GM19438 (cell line): ENCODE data around the gene GIMAP5.
"Not testable (repeated sequence)": the region's sequence is repeated elsewhere in the genome, so short reads cannot be mapped to it uniquely, and the experiment has no call there.

Experiments used
- ATAC-seq: cut with Tn5 transposase; IDR thresholded peaks from one replicate; pipeline ENCODE4 v1.9.1; 2021; ENCODE audit warnings: low read depth; ENCODE audit not compliant: unreplicated experiment

The GIMAP5 gene

DNA sequence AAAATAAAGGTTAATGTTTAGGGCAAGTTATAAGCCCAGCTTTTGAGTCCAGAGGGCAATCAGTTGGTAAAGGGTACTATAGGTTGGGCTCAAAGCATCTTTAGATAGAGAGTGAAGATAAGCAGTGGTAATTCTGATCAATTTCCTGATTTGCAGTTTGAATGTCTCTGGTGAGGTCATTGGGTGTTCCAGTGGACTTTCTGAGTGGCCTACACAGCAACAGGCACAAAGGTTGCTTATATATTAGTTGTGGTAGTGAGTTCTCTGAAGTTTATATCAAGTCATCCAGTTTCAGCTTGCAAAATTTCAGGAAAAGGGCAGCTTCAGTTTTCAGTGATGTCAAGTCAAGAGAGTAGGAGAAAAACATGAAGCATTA is 29.1 kb downstream of the GIMAP5 start:
- ATAC-seq: no peak

DNA sequence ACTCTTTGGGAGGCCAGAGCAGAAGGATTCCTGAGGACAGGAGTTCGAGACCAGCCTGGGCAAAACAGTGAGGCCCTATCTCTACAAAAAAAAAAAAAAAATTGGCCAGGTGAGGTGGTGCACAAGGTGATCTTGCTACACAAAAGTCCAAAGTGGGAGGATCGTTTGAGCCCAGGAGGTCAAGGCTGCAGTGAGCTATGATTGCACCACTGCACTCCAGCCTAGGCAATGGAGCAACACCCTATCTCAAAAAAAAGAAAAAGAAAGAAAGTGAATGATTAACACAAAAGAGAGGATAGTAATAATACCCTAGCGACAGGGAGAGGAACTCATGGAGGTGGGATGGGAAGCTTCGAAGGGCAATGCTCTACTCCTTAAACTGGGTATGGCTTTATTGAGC is 32.5 kb downstream of the GIMAP5 start:
- ATAC-seq: no peak

DNA sequence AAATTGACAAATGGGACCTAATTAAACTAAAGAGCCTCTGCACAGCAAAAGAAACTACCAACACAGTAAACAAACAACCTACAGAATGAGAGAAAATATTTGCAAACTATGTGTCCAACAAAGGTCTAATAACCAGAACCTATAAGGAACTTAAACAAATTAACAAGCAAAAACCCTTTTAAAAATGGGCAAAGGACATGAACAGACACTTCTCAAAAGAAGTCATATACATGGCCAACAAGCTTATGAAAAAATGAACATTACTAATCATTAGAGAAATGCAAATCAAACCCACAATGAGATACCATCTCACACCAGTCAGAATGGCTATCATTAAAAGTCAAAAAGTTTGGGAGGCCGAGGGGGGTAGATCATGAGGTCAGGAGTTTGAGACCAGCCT is 36.9 kb downstream of the GIMAP5 start:
- not testable (repeated sequence) for ATAC-seq

DNA sequence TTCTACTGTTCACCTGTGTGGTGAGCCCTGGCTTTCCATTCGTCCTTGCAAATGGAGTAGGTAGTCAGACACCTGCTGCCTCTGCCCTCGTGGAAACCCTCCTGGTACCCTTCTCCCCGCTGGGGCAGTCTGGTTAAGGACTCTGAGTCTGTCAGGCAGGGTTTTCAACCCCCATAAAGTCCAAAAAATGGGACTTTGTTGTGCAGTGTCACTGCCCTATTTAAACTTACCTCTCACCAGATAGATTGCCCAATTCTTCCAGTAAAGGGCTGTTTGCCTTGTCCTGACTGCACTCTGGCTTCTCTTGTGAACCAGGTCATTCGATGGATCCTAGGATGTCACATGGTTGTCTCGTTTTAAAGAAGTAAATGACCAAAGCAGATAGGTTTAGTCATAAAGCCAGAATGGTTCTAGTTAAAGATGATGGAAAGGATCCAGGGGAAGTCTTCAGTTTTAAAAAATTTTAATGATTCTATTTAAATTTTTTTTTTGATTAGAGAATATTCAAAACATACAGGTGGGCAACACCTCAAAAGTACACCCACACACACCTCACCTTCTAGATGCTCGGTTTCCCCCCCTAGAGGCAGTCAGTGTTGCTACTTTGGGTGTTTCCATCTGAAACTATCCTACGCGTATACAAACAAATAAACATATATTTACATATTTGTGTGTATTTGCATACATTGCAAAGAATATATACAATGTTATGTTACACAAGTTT is 41.0 kb downstream of the GIMAP5 start:
- ATAC-seq: no peak

DNA sequence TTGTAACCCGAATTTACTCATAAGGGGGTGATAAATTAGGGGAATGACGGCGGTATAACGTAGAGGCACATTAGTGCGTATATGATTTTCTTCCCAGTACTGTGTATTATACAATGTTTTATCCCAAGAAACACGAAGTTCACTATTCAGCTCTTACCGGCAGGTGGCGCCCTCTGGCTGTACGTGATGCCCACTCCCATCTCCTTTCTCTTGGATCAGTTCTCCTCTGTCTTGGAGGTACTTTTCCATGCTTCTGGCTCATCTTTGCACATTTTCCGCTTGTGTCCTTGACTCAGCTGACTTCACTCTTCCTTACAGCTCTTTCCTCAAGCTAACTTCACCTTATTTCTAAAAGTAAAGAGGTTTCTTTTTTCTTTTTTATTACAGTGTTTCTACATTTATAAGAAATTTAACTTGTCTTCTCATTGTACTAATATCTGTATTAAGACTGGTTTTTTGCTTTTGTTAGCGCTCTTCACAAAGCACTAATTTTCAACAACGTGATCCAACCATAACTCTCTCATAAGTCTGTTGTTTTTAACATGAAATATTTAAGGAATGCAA is 41.6 kb downstream of the GIMAP5 start:
- no peak for ATAC-seq

DNA sequence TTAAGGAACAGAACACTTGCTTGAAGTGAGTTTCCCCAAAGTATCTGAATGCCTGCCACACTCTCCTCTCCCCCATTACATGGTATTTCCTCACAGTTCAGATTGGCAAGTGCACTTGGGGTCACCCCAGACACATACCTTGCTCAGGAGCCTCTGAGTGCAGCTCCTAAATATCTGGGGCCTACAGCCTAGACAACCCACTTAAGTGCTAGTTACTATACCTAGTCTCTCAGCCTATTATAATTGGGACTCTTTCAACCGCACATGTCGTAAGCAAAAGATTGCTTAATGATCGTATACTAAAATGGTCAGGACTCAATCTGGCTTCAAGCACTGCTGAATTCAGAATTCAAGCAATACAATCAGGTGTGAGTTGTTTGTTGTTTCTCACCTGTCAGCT is 43.1 kb downstream of the GIMAP5 start:
- ATAC-seq: no peak

DNA sequence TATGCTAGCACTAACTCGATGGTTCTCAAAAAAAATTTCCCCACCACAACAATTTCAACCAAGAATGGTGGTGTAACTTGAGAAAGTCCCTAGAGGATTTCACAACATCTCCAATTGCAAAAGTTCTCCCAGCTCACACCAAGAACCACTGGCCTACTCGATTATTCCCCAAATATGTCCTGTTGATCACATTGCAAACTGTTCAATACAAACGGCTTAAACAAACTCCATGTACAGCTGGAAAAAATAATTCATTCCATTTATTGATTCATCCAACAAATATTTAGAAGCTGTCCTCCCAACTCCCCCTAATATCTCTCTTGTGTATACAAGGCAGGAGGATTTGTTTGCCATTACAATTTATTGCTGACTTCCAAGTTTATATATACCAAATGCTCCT is 43.9 kb downstream of the GIMAP5 start:
- ATAC-seq: no peak

DNA sequence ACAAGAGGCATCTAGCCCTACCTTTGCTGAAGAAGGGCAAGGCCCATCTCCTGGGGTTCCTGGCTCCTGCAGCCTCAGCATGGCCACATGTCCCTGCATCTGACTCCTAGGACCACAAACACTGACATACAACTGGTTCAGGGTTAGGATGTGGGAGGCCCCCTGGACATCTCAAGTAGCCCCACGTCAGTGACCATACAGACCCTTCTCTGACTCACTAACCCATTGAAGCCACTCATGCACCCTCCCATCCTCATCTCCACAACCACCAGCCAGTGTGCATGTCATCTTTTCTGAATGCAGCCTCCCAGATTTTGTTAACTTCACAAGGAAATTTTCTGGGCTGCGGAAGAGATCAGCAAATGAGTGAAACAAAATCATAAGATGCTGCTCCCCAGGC is 44.7 kb downstream of the GIMAP5 start:
- no peak for ATAC-seq

DNA sequence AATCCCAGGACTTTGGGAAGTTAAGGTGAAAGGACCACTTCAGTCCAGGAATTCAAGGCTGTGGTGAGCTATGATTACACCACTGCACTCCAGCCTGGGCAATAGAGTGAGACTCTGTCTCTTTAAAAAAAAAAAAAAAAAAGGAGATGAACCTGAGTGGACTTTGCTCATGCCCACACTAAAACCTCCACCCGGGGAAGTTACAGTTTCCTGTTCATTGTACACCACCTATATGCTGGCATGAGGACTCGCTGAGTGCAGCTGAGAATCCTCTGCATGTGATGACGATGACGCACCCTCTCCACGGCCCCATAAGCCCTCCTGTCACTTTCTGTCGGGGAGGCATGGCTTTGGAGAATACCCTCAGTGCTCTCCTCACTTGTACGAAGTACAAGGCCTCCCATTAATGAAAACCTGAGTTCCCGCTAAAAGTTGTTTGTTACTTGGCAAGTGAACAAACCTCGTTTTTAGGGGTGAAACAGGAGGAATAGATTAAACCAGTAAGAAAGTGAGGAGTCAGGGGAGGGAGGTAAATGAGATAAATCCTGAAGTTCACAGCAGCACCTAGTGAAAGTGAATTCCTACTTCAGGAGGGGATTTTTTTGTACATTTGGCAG is 47.0 kb downstream of the GIMAP5 start:
- no peak for ATAC-seq

DNA sequence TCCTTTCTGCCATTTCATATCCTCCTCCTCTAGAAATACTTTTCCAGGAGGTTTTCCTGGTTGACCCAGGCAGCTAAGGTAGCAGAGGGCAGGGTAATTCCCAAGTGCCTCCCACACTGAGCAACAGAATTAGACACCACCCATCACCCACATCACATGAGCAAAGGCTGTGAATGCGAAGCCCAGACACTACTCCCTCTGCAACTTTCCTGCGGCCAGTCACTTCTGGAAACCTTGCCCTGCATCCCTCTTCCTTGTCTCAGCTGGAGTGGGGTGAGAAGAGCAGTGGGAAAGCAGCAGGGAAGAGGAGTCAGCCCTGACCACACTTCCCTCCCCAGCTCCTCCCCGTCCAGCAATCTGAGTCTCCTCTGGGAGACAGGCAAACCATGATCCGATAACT is 47.7 kb downstream of the GIMAP5 start:
- ATAC-seq: no peak

DNA sequence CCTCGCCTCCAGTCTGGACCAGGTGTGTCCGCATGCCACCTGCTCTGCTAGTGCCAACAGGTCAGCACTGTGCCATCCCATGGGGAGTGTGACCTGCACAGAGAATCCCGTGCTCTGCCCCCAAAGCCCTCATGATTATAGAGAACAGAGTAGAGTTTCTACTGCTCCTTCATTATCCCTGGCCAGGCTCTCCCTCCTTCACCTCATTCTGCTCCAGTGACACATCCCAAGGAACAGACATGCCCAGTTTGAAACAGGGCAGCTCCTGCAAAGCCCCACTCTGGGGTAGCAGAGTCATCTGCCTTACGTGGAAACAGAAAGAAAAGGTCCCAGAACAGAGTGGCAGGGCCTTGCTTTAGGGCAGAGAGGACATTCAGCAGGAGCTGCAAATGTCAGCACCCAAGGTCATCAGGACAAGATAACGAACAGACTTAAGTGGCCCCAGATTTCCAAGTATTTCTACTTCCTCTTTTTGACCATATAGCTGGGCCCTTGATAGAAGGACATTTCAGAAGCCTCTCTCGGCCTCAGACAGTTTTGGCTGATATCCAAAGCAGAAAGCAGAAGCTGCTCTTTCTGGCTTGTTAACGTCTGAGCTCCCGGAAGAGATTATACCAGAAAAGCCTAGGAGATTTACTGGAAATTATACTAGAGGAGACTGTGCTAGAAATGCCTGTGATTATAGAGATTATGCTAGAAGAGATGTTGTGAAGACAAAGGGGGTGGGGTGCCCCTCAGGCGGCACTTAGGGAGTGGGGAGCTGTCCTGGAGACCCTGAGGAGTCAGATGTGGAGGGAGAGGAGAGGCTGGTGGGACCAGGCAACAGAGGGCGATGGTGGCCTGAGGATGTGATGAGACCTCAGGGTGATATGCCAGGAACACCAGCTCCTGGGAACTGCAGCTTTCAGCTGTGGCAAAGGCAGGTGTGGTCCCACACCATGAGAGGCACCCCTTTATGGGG is 50.4 kb downstream of the GIMAP5 start:
- ATAC-seq: no peak

DNA sequence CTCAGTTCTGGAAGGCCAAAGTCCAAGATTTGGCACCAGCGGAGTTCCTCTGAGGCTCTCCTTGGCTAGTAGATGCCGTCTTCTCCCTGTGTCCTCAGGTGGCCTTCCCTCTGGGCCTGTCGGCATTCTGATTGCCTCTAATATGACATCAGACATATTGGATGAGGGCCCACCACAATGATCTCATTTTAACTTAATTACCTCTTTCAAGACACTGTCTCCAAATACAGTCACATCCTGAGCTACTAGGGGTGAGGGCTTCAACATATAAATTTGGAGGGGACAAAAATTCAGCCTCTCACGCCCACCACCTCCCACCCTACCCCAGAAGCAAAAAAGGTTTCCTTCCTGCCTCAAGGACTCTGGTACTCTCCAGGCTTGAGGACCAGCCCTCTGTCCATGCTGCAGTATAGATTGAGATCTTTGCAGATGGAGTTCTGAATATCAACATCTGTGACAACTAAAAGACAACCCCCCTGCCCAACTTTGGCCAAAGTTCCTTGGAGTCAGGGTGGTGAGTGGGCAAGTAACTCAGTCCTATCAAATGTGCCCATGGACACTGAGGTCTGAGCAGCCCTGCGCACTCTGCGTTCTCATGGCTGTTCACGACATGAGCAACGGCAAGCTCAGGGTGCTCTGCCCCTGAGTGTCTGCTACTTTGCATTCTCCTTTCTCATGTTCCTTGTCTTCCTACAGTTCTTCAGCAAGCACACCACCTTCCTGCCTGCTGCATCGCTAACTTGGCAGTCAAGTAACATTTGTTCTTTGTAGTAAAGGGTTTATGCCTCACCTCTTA is 51.5 kb downstream of the GIMAP5 start:
- no peak for ATAC-seq

DNA sequence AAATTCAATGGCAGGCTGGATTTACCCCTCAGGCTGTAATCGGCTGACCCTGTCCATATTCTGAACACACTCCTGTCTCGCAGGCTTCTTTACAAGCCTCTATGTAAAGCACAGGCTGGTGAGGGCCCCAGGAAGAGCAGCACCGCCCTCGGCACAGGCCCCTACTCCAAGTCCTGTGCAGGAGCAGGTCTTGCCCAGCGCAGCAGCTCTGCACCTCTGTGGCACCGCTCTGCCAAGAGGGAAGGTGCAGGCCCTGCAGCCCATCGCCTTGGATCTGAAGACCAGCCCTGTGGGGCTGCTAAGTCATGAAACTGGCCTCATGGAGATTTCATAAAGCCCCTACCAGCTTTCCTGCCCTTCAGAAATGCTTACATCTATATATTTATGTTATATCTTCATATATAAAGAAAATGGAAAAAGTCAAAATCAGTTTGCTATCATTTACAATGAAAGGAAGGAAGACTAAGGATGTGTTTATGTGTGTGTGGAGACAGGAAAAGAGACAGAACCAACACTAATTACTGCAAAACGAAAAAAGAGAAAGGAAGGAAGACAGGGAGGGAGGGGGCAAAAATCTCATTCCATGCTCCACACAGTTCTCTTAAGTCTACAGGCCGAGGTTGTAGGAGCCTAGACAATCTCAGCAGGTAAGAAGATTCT is 53.3 kb downstream of the GIMAP5 start:
- no peak for ATAC-seq

DNA sequence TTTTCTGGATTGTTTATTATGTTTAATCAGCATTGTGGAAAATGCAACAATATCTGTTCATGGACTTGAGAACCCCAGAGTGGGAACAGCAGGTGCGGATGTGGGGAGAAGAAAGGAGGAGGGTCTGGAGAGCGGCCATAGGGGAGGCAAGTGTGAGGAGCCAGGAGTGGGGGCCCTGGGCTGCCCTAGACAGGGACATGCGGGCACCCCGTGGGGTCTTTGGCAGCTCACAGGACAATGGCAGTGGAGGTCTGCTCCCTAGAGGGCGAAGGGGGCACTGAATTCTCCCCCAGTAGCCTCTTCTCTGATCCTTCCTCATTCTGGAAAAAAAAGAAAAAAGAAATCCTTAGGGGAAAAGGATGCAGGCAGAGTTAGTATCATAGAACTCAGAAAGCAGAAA is 54.1 kb downstream of the GIMAP5 start:
- no peak for ATAC-seq

DNA sequence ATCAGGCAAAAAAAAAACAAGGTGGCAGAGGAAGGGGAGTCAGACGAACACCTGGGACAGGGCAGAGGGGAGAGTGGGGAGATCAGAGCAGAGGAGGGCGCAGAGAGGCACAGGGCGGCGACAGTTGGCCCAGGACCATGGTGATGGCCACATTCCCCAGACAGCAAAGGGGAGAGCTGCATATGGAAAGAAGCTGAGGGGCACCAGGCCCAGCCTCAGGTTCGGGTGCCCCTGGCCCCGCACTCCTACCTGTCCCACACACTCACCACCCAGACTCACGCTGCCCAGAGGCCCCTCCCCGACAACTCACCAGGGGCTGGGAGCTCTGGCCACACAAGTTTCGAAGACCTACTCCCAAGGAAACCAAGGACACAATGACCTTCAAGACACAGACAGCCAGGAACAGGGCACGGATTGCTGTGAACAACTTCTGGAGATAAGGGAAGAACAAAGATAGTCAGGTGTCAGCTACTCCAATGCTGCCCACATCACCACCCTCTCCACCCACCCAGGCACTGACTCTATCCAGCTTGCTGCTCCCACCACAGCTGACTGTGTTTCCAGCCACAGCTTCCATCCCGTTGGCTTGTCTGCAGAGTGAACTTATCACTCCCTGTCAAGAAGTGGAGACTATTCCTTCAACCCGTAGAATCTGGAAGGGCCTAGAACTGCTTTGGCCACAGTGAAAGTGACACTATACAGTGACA is 54.7 kb downstream of the GIMAP5 start:
- no peak for ATAC-seq
